HepG2 (cell line): Measurements from ENCODE around the gene NLRP13. TPM values are rescaled to one million over a fixed set of nuclear protein-coding genes. Genes with fewer than 3 reads are reported as not detected.
"Not testable (repeated sequence)": the region's sequence is repeated elsewhere in the genome, so short reads cannot be mapped to it uniquely, and the experiment has no call there.

Experiments used
- ATAC-seq: fragments of 200-7000 bp; cut with Tn5 transposase; 3 replicates; pipeline ENCODE4 v1.9.1; 2020; ENCODE audit warnings: mild to moderate bottlenecking, moderate library complexity
- BruUV-seq: library from RNA; stranded (reverse); fragments of 400-500 nt; replicated peaks from 2 replicates; lab custom pipeline; 2021; lab: Mats Ljungman, UMichigan
- CTCF ChIA-PET: fragments of 300-600 bp; formaldehyde crosslinking; extraction: SDS; loops from one replicate; lab custom pipeline; 2021; ENCODE audit warnings: low total read pairs, inconsistent platforms, low intra/inter-chr PET ratio; lab: Yijun Ruan, JAX
- POLR2A ChIA-PET: fragments of 350-600 bp; sonication (Branson Sonifier 250); formaldehyde crosslinking; loops from one replicate; lab custom pipeline; 2020; ENCODE audit warnings: antibody characterized with exemption, inconsistent platforms; lab: Yijun Ruan, JAX
- DNase-seq: peaks from one replicate; pipeline ENCODE4 v3.0.0-alpha.2; 2015; ENCODE audit warnings: low spot score
- FAIRE-seq: peaks from 3 replicates; lab custom pipeline; 2011; peaks lifted over from hg19 to GRCh38; lab: Jason Lieb, UNC
- H2AFZ ChIP-seq: one replicate; pipeline ENCODE4 v1.6.1; 2011; ENCODE audit warnings: low read length, inconsistent platforms
- H3K27ac ChIP-seq: fragments of 300-600 bp; 3 replicates; pipeline ENCODE4 v1.8.0; 2011; ENCODE audit warnings: mixed run types, mild to moderate bottlenecking, mixed read lengths, low read length, inconsistent platforms; ENCODE audit not compliant: insufficient read depth; ENCODE audit errors: extremely low read length
- H3K27me3 ChIP-seq, 2 experiments: fragments of 200-600 bp in 1 of 2; 2 replicates in 1 of 2; 3 replicates in 1 of 2; pipeline versions ENCODE4 v1.6.0 to v1.8.0; 2011; ENCODE audit warnings: low read length in 2 of 2, mild to moderate bottlenecking in 2 of 2, moderate library complexity in 2 of 2, inconsistent platforms in 1 of 2; ENCODE audit not compliant: insufficient read depth in 2 of 2, control insufficient read depth in 1 of 2
- H3K36me3 ChIP-seq, 2 experiments: fragments of 200-600 bp in 1 of 2; replicated peaks in 1 of 2; 2 replicates in 1 of 2; 3 replicates in 1 of 2; pipeline versions ENCODE4 v1.5.1 to v1.8.0; 2011; ENCODE audit warnings: low read length in 2 of 2, inconsistent platforms in 1 of 2; ENCODE audit not compliant: insufficient read depth in 2 of 2, control insufficient read depth in 1 of 2
- H3K4me1 ChIP-seq: 2 replicates; pipeline ENCODE4 v1.5.1; 2012; ENCODE audit warnings: low read length, inconsistent platforms; ENCODE audit not compliant: insufficient read depth
- H3K4me2 ChIP-seq: 2 replicates; pipeline ENCODE4 v1.6.0; 2011; ENCODE audit warnings: low read depth, low read length, inconsistent platforms
- H3K4me3 ChIP-seq, 3 experiments: fragments of 200-600 bp in 1 of 3; sonication (generic), shearing (Covaris generic) in 1 of 3; replicated peaks in 1 of 3; 2 replicates each; pipeline ENCODE4 v1.5.1; 2011 to 2016; ENCODE audit warnings: low read length in 3 of 3, inconsistent platforms in 2 of 3, low read depth in 2 of 3, mild to moderate bottlenecking in 2 of 3, control low read depth in 1 of 3, mixed read lengths in 1 of 3; ENCODE audit not compliant: insufficient read depth in 1 of 3
- H3K79me2 ChIP-seq: one replicate; pipeline ENCODE4 v1.6.1; 2011; ENCODE audit warnings: low read length, inconsistent platforms; ENCODE audit not compliant: insufficient read depth
- H3K9ac ChIP-seq: 2 replicates; pipeline ENCODE4 v1.6.0; 2011; ENCODE audit warnings: mild to moderate bottlenecking, low read depth, low read length, inconsistent platforms; ENCODE audit not compliant: insufficient read depth
- H3K9me3 ChIP-seq: 2 replicates; pipeline ENCODE4 v1.5.1; 2012; ENCODE audit warnings: mild to moderate bottlenecking, low read length
- H4K20me1 ChIP-seq: 2 replicates; pipeline ENCODE4 v1.6.0; 2011; ENCODE audit warnings: inconsistent platforms, mild to moderate bottlenecking, low read length, moderate library complexity; ENCODE audit not compliant: insufficient read depth
- ARNT2 ChIP-seq: sonication (generic); formaldehyde crosslinking; IDR thresholded peaks from 2 replicates; pipeline ENCODE4 v1.8.0; 2022; ENCODE audit warnings: mild to moderate bottlenecking, low read depth, missing genetic modification reagents, moderate library complexity
- HOXD1 ChIP-seq: sonication (generic); formaldehyde crosslinking; IDR thresholded peaks from 2 replicates; pipeline ENCODE4 v1.5.0; 2020; ENCODE audit warnings: missing genetic modification reagents
- PITX1 ChIP-seq: sonication (generic); formaldehyde crosslinking; IDR thresholded peaks from 2 replicates; pipeline ENCODE4 v1.5.1; 2020; ENCODE audit warnings: mild to moderate bottlenecking, missing genetic modification reagents
- ZNF367 ChIP-seq: sonication (generic); formaldehyde crosslinking; IDR thresholded peaks from 2 replicates; pipeline ENCODE4 v1.4.0; 2020; ENCODE audit warnings: missing genetic modification reagents, borderline replicate concordance
- ZNF44 ChIP-seq: sonication (generic); formaldehyde crosslinking; IDR thresholded peaks from 2 replicates; pipeline ENCODE4 v1.5.1; 2020; ENCODE audit warnings: mild to moderate bottlenecking, missing genetic modification reagents
- WGBS: methylation state at CpG from one replicate; pipeline ENCODE4 v1.1.6; 2017; ENCODE audit warnings: low lambda C conversion rate; 5-methylcytosine and 5-hydroxymethylcytosine counted together
- in situ Hi-C: cut with HindIII; loops from 2 replicates; pipeline ENCODE4 v1.10.0; 2017; ENCODE audit warnings: low pct_unique_long_range_greater_than_20kb; ENCODE audit not compliant: extremely low pct_ligation_motif_present
- intact Hi-C: fragments of 100-400 bp; cut with micrococcal nuclease; formaldehyde crosslinking; loops from one replicate; pipeline ENCODE4 v1.10.0; 2022; ENCODE audit not compliant: unreplicated experiment
- polyA plus RNA-seq, 8 experiments: library from polyadenylated mRNA; depleted of rRNA in 3 of 8; stranded (reverse) in 7 of 8; unstranded in 1 of 8; fragments of >200 nt; fragmentation: Illumina TruSeq in 4 of 8; extraction: Trizol in 4 of 8; gene quantifications; 2 replicates each; pipeline versions ENCODE4 v1.2.1 to v1.2.3, GENCODE V29; 2011 to 2016; ENCODE audit warnings: low read depth in 4 of 8, missing spikeins in 1 of 8, mixed read lengths in 1 of 8; ENCODE audit not compliant: insufficient read depth in 1 of 8
- total RNA-seq, 5 experiments: library from RNA; depleted of rRNA; stranded (reverse); fragments of >200 nt; fragmentation: Illumina TruSeq; extraction: Trizol; gene quantifications; 2 replicates each; pipeline ENCODE4 v1.2.3, GENCODE V29; 2016; ENCODE audit warnings: low read depth in 1 of 5

The NLRP13 gene
- total and polyA plus RNA-seq, 2 of the 13 experiments (the other 11 are each of a cell fraction or from before 2014, with no cell fraction given): not detected

DNA sequence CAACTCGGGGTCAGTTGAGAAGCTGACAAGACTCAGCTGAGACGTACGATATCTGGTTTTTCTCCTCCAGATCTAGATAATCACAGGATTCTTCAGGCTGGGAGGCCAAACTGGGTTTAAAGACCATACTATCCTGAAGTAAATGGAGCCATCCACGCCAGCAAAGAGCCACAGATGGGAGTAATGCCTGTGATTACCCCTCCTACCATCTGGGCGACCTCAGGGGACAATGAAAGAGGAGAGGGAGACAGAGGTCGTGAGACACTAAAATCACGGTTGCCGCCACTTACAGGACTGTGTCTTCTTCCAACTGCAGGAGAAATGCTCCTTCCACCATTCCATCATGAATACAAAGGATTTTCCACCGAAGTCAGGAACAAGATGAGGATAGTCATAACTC lies 3.1 kb upstream of the NLRP13 start (continued):
- TF ChIP-seq ARNT2 (CRISPR knock-in tag): no peak
- TF ChIP-seq, all 625 proteins: peak for 0

DNA sequence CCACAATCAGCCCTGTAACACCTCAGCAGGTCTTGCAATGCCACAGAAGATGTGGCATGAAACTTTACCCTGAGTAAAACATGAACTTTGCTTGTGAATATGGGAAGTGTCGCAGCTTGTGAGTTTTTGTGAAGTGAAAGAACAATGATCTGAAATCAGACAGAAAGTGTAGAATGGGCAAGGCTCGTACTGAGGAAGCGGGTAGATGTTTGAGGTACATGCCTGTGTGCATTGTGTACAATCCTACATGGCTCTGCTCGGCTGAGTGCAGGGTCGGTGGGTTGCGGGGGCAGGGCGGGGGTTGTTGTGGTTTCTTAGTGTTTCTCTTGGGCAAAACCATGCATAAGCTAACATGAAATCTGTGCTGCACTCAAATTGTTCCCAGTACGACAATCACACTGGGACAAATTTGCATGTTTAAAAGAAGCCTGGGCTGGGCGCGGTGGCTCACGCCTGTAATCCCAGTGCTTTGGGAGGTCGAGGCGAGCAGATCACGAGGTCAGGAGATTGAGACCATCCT lies 1.1 kb downstream of the NLRP13 start:
- ATAC-seq: no peak
- H3K36me3 ChIP-seq: no peaks in the 10 kb centered on the region
- no peak overlapping the region for H2AFZ ChIP-seq
- H3K9me3 ChIP-seq: no peaks in the 10 kb centered on the region
- no peak overlapping the region for H3K4me3 ChIP-seq
- no peaks in the 10 kb centered on the region for H3K4me1 ChIP-seq
- CTCF ChIA-PET: no interaction called here
- in situ Hi-C loops: no loop called here
- BruUV-seq: no TSS peak
- no peak overlapping the region for H3K9ac ChIP-seq
- TF ChIP-seq PITX1 (CRISPR knock-in tag) (no peak), HOXD1 (CRISPR knock-in tag) (no peak), ZNF367 (CRISPR knock-in tag) (no peak), ZNF44 (CRISPR knock-in tag) (no peak)
- DNase-seq: no peak
- WGBS: 31% methylated on average over 11 of the region's 14 CpGs
- no peaks in the 10 kb centered on the region for H4K20me1 ChIP-seq
- no peaks in the 10 kb centered on the region for H3K79me2 ChIP-seq
- H3K27ac ChIP-seq: no peak overlapping the region
- intact Hi-C loops: no loop called here
- POLR2A ChIA-PET: no interaction called here
- peaks cover 1 to 18% of the 10 kb centered on the region in 2 experiments for H3K27me3 ChIP-seq
- no peak overlapping the region for H3K4me2 ChIP-seq
- no peak for FAIRE-seq

DNA sequence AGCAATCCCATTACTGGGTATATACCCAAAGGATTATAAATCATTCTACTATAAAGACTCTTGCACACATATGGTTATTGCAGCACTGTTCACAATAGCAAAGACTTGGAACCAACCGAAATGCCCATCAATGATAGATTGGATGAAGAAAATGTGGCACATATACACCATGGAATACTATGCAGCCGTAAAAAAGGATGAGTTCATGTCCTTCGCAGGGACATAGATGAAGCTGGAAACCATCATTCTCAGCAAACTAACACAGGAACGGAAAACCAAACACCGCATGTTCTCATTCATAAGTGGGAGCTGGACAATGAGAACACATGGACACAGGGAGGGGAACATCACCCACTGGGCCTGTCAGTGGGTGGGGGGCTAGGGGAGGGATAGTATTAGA lies 2.9 kb downstream of the NLRP13 start:
- H3K4me3 ChIP-seq, H3K27ac ChIP-seq, H3K36me3 ChIP-seq, H3K79me2 ChIP-seq, H3K4me2 ChIP-seq, H3K9ac ChIP-seq, BruUV-seq, H3K9me3 ChIP-seq, H4K20me1 ChIP-seq, in situ Hi-C loops, H2AFZ ChIP-seq, CTCF ChIA-PET, POLR2A ChIA-PET, ATAC-seq, DNase-seq, H3K4me1 ChIP-seq, FAIRE-seq, intact Hi-C loops: not testable (repeated sequence)
- 31% methylated on average over 5 of the region's 5 CpGs for WGBS
- H3K27me3 ChIP-seq: peaks cover 1 to 13% of the 10 kb centered on the region in 2 experiments; a peak in 4 of 5 replicates
